Lower leg skin (tissue), 4 donors: Measurements from ENCODE around the gene GOLPH3. TPM values are rescaled to one million over a fixed set of nuclear protein-coding genes. Genes with fewer than 3 reads are reported as not detected.

ENCODE experiments used
- DNase-seq, 2 donors: peaks; one replicate each; pipeline ENCODE4 v3.0.0-alpha.2; 2019; ENCODE audit warnings: low spot score in 2 of 2
- H3K4me3 ChIP-seq: fragments of 200-600 bp; sonication (generic); 2 replicates; pipeline ENCODE4 v1.5.1; 2017; ENCODE audit warnings: mild to moderate bottlenecking, low read depth; ENCODE audit not compliant: poor library complexity, severe bottlenecking
- CTCF ChIP-seq, 3 donors: fragments of 450-650 bp; IDR thresholded peaks; one replicate each; pipeline ENCODE4 v1.5.1; 2016; ENCODE audit warnings: antibody characterized with exemption in 3 of 3, mild to moderate bottlenecking in 3 of 3, moderate library complexity in 2 of 3
- POLR2A ChIP-seq, 2 donors: fragments of 450-650 bp; IDR thresholded peaks; one replicate each; pipeline ENCODE4 v1.6.1; 2016 to 2017; ENCODE audit warnings: antibody characterized with exemption in 2 of 2, mild to moderate bottlenecking in 1 of 2, moderate library complexity in 1 of 2
- WGBS, 2 donors: methylation state at CpG; one replicate each; pipeline ENCODE4 v1.1.5; 2018; 5-methylcytosine and 5-hydroxymethylcytosine counted together
- intact Hi-C: fragments of 100-400 bp; cut with DNase I; formaldehyde crosslinking; loops from one replicate; pipeline ENCODE4 v1.15.0; 2023; ENCODE audit warnings: low total_unique reads
- total RNA-seq, 4 donors: library from RNA; depleted of rRNA; stranded (reverse); fragments of >200 nt; gene quantifications; one replicate each; pipeline ENCODE4 v1.1.0, GENCODE V29; 2016

GOLPH3 gene
- total RNA-seq, 4 donors from 2014 or later: 57.9 to 121 (median 66.2) TPM

DNA sequence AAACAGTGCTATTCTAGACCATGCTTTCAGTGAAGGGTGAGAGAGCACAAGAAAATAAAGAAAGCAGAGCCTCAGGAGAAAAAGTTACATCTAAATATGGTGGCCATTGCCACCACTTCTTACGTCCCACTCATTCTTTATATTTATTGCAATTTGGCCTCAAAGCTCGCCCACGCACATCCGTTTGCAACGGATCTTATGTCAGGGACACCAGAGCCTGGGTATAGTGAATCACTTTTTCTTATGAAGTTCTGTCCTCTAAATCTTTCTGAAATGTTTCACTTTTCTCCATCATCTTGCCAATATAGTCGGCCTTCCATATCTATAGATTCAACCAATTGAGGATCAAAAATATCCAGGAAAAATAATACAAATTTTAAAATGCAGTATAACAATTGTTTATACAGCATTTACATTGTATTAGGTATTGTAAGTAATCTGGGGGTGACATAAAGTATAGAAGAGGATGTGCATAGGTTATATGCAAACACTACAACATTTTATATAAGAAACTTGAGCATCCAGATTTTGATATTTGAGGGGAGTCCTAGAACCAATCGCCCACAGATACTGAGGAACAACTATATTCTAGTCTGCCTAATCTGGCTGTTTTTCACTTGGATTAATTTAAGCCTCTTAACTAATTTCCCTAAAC, 35.2 kb downstream of the GOLPH3 start:
- TF ChIP-seq CTCF (IDR thresholded peaks at IDR 0.05) (no peak), POLR2A (IDR thresholded peaks at IDR 0.05) (no peak)
- 83 to 87% methylated on average over 7 of the region's 7 CpGs for WGBS, 2 donors
- intact Hi-C loops: no loop called here
- no peak for DNase-seq
- H3K4me3 ChIP-seq: no peak overlapping the region

- WGBS, 2 donors: 78 to 84% methylated on average over 7 of the region's 7 CpGs
- TF ChIP-seq CTCF (IDR thresholded peaks at IDR 0.05): no peak
- no peak for TF ChIP-seq POLR2A (IDR thresholded peaks at IDR 0.05)
- intact Hi-C loops: no loop called here
- DNase-seq: no peak
- no peak overlapping the region for H3K4me3 ChIP-seq
Measured at GRCh38 chr5:32136342-32136741, 37.8 kb downstream of the GOLPH3 start.

DNA sequence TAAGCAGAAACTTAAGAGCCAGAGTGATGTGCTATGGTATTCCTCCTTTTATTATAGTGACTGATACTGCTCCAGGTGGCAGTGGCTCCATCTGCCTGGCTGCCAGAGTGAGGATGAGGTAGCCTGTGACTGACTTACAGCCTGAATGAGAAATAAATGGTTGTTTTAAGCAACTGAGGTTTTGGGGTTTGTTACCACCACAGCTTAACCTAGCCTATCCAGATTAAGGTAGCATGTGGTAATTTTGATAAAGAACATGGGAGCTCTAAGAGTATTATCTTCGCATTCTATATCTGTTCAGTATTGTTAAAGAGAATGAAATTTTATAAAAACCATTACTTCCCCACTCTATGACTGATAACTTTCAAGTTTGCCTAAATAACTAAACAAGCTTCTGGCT, 39.0 kb downstream of the GOLPH3 start:
- intact Hi-C loops: no loop called here
- no peak overlapping the region for H3K4me3 ChIP-seq
- no peak for DNase-seq
- TF ChIP-seq CTCF (IDR thresholded peaks at IDR 0.05) (no peak), POLR2A (IDR thresholded peaks at IDR 0.05) (no peak)
- WGBS, 2 donors: 92 to 100% methylated on average over 1 of the region's 1 CpG

DNA sequence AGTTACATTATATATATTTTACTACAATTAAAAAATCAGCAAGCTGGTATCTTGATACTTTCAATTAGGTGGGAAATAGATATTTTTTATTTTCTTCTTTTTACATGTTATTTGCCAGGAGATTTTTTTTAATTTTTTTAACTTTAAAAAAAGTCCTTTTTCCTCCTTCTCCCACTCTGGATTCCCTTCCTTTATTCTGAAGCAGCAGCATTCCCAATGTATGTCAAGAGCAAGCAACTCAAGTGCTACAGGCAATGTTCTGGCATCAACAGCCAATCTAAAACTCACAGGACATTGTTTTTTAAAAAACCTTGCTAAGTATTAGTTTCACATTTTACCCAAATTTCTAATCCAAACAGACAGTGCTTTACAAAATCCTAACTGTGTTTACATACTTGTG, 41.4 kb downstream of the GOLPH3 start:
- no peak for TF ChIP-seq CTCF (IDR thresholded peaks at IDR 0.05)
- TF ChIP-seq POLR2A (IDR thresholded peaks at IDR 0.05): no peak
- DNase-seq: no peak
- H3K4me3 ChIP-seq: no peak overlapping the region
- intact Hi-C loops: no loop called here

DNA sequence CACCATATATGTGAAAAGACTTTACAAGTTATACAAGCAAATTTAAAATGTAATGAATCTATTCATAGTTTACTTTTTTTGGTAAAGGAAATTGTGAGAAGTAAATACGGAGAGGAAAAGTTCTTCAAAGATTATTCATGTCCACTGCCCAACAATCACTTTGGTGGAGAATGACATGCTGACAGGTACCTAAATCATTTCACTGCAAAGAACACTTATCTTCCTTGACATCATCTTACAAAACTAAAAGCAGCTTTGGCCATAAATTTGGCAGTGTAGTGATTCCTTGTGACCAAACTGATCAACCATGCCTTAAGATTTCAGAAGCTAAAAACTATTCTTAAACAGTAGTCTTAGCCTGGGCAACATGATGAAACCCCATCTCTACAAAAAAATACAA, 42.5 kb downstream of the GOLPH3 start:
- intact Hi-C loops: no loop called here
- no peak for TF ChIP-seq CTCF (IDR thresholded peaks at IDR 0.05)
- TF ChIP-seq POLR2A (IDR thresholded peaks at IDR 0.05): no peak
- DNase-seq: no peak
- no peak overlapping the region for H3K4me3 ChIP-seq
- 74 to 79% methylated on average over 1 of the region's 1 CpG for WGBS, 2 donors

DNA sequence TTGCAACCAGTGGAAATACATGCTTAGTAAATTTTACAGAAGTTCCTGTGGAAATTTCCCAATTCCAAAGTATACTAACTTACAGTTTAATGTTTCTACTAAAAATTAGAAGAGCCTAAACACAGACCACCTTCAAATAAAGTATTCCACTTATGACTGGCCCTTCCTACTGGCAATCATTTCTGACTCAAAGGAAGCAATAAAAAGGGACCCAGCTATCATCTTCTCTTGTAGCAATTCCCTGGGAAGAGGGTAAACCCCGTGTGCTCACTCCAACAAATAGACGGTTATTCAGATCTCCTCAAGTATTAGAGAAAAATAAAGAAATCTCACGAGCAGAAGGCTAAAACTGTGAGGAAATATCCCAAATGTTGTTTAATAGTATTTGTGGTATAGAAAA, 43.3 kb downstream of the GOLPH3 start:
- H3K4me3 ChIP-seq: no peak overlapping the region
- no peak for TF ChIP-seq CTCF (IDR thresholded peaks at IDR 0.05)
- TF ChIP-seq POLR2A (IDR thresholded peaks at IDR 0.05): no peak
- 76 to 85% methylated on average over 3 of the region's 3 CpGs for WGBS, 2 donors
- DNase-seq: no peak
- intact Hi-C loops: no loop called here
